H1 (cell line): Measurements from ENCODE around the gene BARHL2.

Experiments
- ATF2 ChIP-seq: IDR thresholded peaks from 2 replicates; pipeline ENCODE4 v1.6.1; 2012; ENCODE audit warnings: low read length, inconsistent platforms
- CEBPB ChIP-seq: IDR thresholded peaks from 2 replicates; pipeline ENCODE4 v1.6.1; 2012; ENCODE audit warnings: low read depth, low read length
- CTCF ChIP-seq, 3 experiments: IDR thresholded peaks; 1 replicate in 2 of 3; 2 replicates in 1 of 3; pipeline versions ENCODE4 v1.5.1 to v1.6.1; 2011; ENCODE audit warnings: low read length in 3 of 3, mild to moderate bottlenecking in 3 of 3, inconsistent platforms in 2 of 3, low read depth in 1 of 3, moderate library complexity in 1 of 3; ENCODE audit not compliant: insufficient read depth in 1 of 3; ENCODE audit errors: control extremely low read depth in 1 of 3
- EP300 ChIP-seq, 2 experiments: IDR thresholded peaks; 1 replicate in 1 of 2; 2 replicates in 1 of 2; pipeline ENCODE4 v1.6.1; 2011 to 2012; ENCODE audit warnings: low read depth in 2 of 2, low read length in 2 of 2, mild to moderate bottlenecking in 2 of 2, borderline replicate concordance in 1 of 2, inconsistent platforms in 1 of 2, moderate library complexity in 1 of 2
- EZH2 ChIP-seq: fragments of 200-600 bp; sonication (generic); IDR thresholded peaks from 2 replicates; pipeline ENCODE4 v1.7.1; 2012; ENCODE audit warnings: low read depth, mild to moderate bottlenecking, moderate library complexity, low read length, inconsistent platforms; ENCODE audit not compliant: severe bottlenecking
- POLR2A ChIP-seq, 2 experiments: IDR thresholded peaks; 1 replicate in 1 of 2; 2 replicates in 1 of 2; pipeline ENCODE4 v1.6.1; 2011; ENCODE audit warnings: low read depth in 2 of 2, low read length in 2 of 2, mild to moderate bottlenecking in 2 of 2; ENCODE audit errors: control extremely low read depth in 1 of 2
- RAD21 ChIP-seq, 2 experiments: IDR thresholded peaks in 1 of 2; conservative IDR thresholded peaks in 1 of 2; 2 replicates each; pipeline ENCODE4 v1.6.1; 2011; ENCODE audit warnings: low read depth in 2 of 2, low read length in 2 of 2, improper control_type of control experiment in 1 of 2, inconsistent platforms in 1 of 2, mild to moderate bottlenecking in 1 of 2, moderate library complexity in 1 of 2
- RFX5 ChIP-seq: IDR thresholded peaks from 2 replicates; pipeline ENCODE4 v1.6.1; 2011; ENCODE audit warnings: low read depth, low read length, improper control_type of control experiment, borderline replicate concordance
- SIN3A ChIP-seq, 2 experiments: IDR thresholded peaks in 1 of 2; conservative IDR thresholded peaks in 1 of 2; 2 replicates each; pipeline ENCODE4 v1.6.1; 2011 to 2012; ENCODE audit warnings: low read length in 2 of 2, improper control_type of control experiment in 1 of 2, low read depth in 1 of 2, mild to moderate bottlenecking in 1 of 2
- USF2 ChIP-seq: IDR thresholded peaks from 2 replicates; pipeline ENCODE4 v1.6.1; 2011; ENCODE audit warnings: low read length, improper control_type of control experiment

- TF ChIP-seq POLR2A (IDR thresholded peaks at IDR 0.05; ENCODE audit: control extremely low read depth in 1 of 2, low read depth in 2 of 2, low read length in 2 of 2): no peak
- no peak for TF ChIP-seq CTCF (IDR thresholded peaks at IDR 0.05; ENCODE audit: control extremely low read depth in 1 of 3, insufficient read depth in 1 of 3, low read depth in 1 of 3, low read length in 3 of 3)
- no peak for TF ChIP-seq RAD21 (IDR thresholded peaks at IDR 0.05 in 1 of 2, conservative IDR thresholded peaks at IDR 0.05 in 1 of 2; ENCODE audit: low read depth in 2 of 2, low read length in 2 of 2)
- TF ChIP-seq RFX5: no peak
- TF ChIP-seq EP300 (IDR thresholded peaks at IDR 0.05; ENCODE audit: borderline replicate concordance in 1 of 2, low read depth in 2 of 2, low read length in 2 of 2): no peak
- no peak for TF ChIP-seq ATF2
- TF ChIP-seq EZH2: peak; percentile 79
- no peak for TF ChIP-seq SIN3A (conservative IDR thresholded peaks at IDR 0.05 in 1 of 2, IDR thresholded peaks at IDR 0.05 in 1 of 2; ENCODE audit: low read depth in 1 of 2, low read length in 2 of 2)
- TF ChIP-seq USF2: no peak
- no peak for TF ChIP-seq CEBPB
Measured at GRCh38 chr1:90714521-90714951, 2.6 kb downstream of the BARHL2 start.
